Endodermal cell (in vitro differentiated cells): Measurements from ENCODE around the gene UBA5. TPM values are rescaled to one million over a fixed set of nuclear protein-coding genes. Genes with fewer than 3 reads are reported as not detected.

ENCODE experiments used
- DNase-seq: peaks from one replicate; pipeline ENCODE4 v3.0.0-alpha.2; 2017
- H3K27ac ChIP-seq: 2 replicates; pipeline ENCODE4 v1.5.1; 2013; ENCODE audit warnings: mild to moderate bottlenecking, low read depth, low read length, moderate library complexity
- H3K27me3 ChIP-seq: 2 replicates; pipeline ENCODE4 v1.6.1; 2013; ENCODE audit warnings: mild to moderate bottlenecking, low read length, moderate library complexity; ENCODE audit not compliant: insufficient read depth, control insufficient read depth, poor library complexity, severe bottlenecking
- H3K36me3 ChIP-seq: 2 replicates; pipeline ENCODE4 v1.7.0; 2013; ENCODE audit warnings: mild to moderate bottlenecking, low read length, moderate library complexity; ENCODE audit not compliant: control insufficient read depth, insufficient read depth
- H3K4me1 ChIP-seq: one replicate; pipeline ENCODE4 v1.7.0; 2013; ENCODE audit warnings: low read length; ENCODE audit not compliant: control insufficient read depth, insufficient read depth
- H3K4me3 ChIP-seq: 2 replicates; pipeline ENCODE4 v1.5.1; 2013; ENCODE audit warnings: mild to moderate bottlenecking, low read length, moderate library complexity
- H3K9ac ChIP-seq: 2 replicates; pipeline ENCODE4 v1.6.1; 2013; ENCODE audit warnings: mild to moderate bottlenecking, low read length, moderate library complexity; ENCODE audit not compliant: poor library complexity, severe bottlenecking; ENCODE audit errors: extremely low read depth
- H3K9me3 ChIP-seq: 2 replicates; pipeline ENCODE4 v1.6.1; 2013; ENCODE audit warnings: mild to moderate bottlenecking, low read length, moderate library complexity; ENCODE audit not compliant: control insufficient read depth
- H3K27ac Mint-ChIP-seq: 2 replicates; pipeline ENCODE4 v1.8.0; 2020; ENCODE audit warnings: mixed read lengths
- H3K27me3 Mint-ChIP-seq: 2 replicates; pipeline ENCODE4 v1.8.0; 2021; ENCODE audit warnings: mild to moderate bottlenecking, mixed read lengths; ENCODE audit not compliant: insufficient read depth
- H3K36me3 Mint-ChIP-seq: 2 replicates; pipeline ENCODE4 v1.8.0; 2020; ENCODE audit warnings: low read depth, mixed read lengths
- H3K4me1 Mint-ChIP-seq: 2 replicates; pipeline ENCODE4 v1.8.0; 2020; ENCODE audit warnings: mixed read lengths
- H3K4me3 Mint-ChIP-seq: 2 replicates; pipeline ENCODE4 v1.8.0; 2020; ENCODE audit warnings: mild to moderate bottlenecking, moderate library complexity, mixed read lengths
- H3K9me3 Mint-ChIP-seq: 2 replicates; pipeline ENCODE4 v1.8.0; 2020; ENCODE audit warnings: mild to moderate bottlenecking, mixed read lengths
- WGBS, 2 experiments: methylation state at CpG; one replicate each; pipeline versions ENCODE4 v1.1.5 to v1.1.7; 2013; ENCODE audit warnings: missing lambda C conversion rate in 2 of 2, mixed read lengths in 1 of 2; ENCODE audit not compliant: insufficient coverage in 1 of 2, insufficient read length in 1 of 2; 5-methylcytosine and 5-hydroxymethylcytosine counted together
- total RNA-seq, 2 donors: library from RNA; stranded (reverse); fragmentation: NEBNext Ultra II Directional in 1 of 2; extraction: Animal tissue kit (Norgen Biotek cat#: 25700) in 1 of 2; gene quantifications; 2 replicates in 1 of 2; 3 replicates in 1 of 2; pipeline ENCODE4 v1.2.1, GENCODE V29; 2021
- TF ChIP-seq, protein P1 (sequence below): fragments of 200-600 bp; sonication (generic); conservative IDR thresholded peaks from 2 replicates; pipeline ENCODE4 v1.5.0; 2021; ENCODE audit warnings: antibody characterized with exemption, mild to moderate bottlenecking

UBA5 gene
- total RNA-seq, 2 donors from 2014 or later: 46.1 to 58.4 TPM

DNA sequence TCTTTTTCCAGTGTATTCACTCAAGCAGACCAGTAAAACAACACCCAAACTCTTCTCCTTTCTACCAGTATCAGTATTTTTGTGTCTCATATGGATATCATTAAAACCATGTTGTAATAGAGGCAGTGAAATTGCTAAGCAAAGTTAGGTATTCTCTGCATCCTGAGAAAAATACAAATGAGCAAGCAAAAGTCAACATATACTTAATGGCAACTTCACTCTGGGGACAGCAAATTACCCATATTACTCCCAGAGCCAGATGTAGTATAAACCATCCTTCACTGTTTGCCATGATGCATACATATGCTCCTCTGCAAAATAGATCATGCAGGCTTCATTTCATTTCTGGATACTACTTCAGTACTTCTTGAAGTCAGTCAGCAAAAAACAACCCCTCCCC lies 22.1 kb downstream of the UBA5 start:
- no peaks in the 10 kb centered on the region for H3K9me3 Mint-ChIP-seq
- H3K27ac Mint-ChIP-seq: no peak overlapping the region
- Histone ChIP-seq H3K36me3 (peaks cover 82% of the 10 kb centered on the region), H3K9me3 (no peaks in the 10 kb centered on the region), H3K4me1 (no peaks in the 10 kb centered on the region), H3K27me3 (no peaks in the 10 kb centered on the region), H3K9ac (no peak overlapping the region), H3K27ac (no peak overlapping the region), H3K4me3 (no peak overlapping the region)
- H3K4me3 Mint-ChIP-seq: no peak overlapping the region
- TF ChIP-seq, protein P1, sequence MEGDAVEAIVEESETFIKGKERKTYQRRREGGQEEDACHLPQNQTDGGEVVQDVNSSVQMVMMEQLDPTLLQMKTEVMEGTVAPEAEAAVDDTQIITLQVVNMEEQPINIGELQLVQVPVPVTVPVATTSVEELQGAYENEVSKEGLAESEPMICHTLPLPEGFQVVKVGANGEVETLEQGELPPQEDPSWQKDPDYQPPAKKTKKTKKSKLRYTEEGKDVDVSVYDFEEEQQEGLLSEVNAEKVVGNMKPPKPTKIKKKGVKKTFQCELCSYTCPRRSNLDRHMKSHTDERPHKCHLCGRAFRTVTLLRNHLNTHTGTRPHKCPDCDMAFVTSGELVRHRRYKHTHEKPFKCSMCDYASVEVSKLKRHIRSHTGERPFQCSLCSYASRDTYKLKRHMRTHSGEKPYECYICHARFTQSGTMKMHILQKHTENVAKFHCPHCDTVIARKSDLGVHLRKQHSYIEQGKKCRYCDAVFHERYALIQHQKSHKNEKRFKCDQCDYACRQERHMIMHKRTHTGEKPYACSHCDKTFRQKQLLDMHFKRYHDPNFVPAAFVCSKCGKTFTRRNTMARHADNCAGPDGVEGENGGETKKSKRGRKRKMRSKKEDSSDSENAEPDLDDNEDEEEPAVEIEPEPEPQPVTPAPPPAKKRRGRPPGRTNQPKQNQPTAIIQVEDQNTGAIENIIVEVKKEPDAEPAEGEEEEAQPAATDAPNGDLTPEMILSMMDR: no peak
- H3K36me3 Mint-ChIP-seq: peaks cover 46% of the 10 kb centered on the region
- no peak for DNase-seq
- no peaks in the 10 kb centered on the region for H3K4me1 Mint-ChIP-seq
- no peaks in the 10 kb centered on the region for H3K27me3 Mint-ChIP-seq

DNA sequence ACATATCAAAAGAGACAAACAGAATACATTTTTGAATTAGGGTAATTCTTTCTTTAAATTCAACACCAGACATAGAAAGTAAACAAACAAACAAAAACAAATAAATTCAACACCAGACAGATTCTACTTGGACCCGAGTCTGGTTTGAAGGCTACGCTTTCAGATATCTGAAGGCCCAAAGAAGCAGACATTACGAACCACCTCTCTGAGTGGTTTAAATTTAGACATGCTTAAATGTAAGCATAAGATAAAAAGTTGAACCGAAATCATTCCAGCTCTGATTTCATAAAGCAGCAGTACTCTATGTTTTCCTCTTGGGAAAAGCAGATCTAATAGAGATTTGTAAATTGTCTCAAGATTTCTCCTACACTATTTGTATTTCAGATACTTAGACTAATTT lies 29.9 kb downstream of the UBA5 start:
- peaks cover 85% of the 10 kb centered on the region for H3K36me3 ChIP-seq

DNA sequence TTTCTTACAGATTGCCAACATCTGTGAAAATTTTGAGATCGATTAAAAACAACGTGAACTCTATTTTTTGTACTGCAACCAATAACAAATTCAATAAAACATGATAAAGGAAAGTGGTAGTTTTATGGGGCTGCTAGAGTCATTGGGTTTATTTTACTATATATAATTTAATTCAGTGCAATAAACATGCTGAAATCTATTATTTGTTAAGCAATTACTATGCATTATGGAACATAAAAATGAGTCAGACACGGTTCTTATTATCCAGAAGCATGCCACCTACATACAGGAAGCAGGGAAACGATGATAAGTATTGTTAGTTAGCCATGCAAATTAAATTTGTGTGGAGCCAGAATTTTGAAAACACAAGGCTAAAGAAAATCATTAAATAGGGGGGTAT lies 34.9 kb downstream of the UBA5 start:
- Histone ChIP-seq H3K9me3 (no peaks in the 10 kb centered on the region), H3K4me1 (no peaks in the 10 kb centered on the region), H3K9ac (no peak overlapping the region), H3K27me3 (no peaks in the 10 kb centered on the region), H3K4me3 (no peak overlapping the region), H3K36me3 (peaks cover 82% of the 10 kb centered on the region), H3K27ac (no peak overlapping the region)
- TF ChIP-seq, protein P1: no peak
- Mint-ChIP-seq H3K4me3 (no peak overlapping the region), H3K9me3 (no peaks in the 10 kb centered on the region), H3K4me1 (no peaks in the 10 kb centered on the region), H3K36me3 (peaks cover 41% of the 10 kb centered on the region), H3K27ac (no peak overlapping the region), H3K27me3 (no peaks in the 10 kb centered on the region)
- no peak for DNase-seq
- WGBS, 2 experiments: 76% methylated on average over 4 of the region's 4 CpGs; no CpG with 5 or more reads in 1 of the 2 experiments

More for the DNA sequence above, 29.9 kb downstream of the UBA5 start:
- WGBS, 2 experiments: 90 to 95% methylated on average over 4 of the region's 4 CpGs
- DNase-seq: no peak
- Histone ChIP-seq H3K9ac (no peak overlapping the region), H3K27me3 (no peaks in the 10 kb centered on the region), H3K9me3 (no peaks in the 10 kb centered on the region), H3K4me1 (no peaks in the 10 kb centered on the region), H3K4me3 (no peak overlapping the region), H3K27ac (no peak overlapping the region)
- H3K9me3 Mint-ChIP-seq: no peaks in the 10 kb centered on the region
- no peaks in the 10 kb centered on the region for H3K27me3 Mint-ChIP-seq
- no peak overlapping the region for H3K4me3 Mint-ChIP-seq
- H3K27ac Mint-ChIP-seq: no peak overlapping the region
- H3K4me1 Mint-ChIP-seq: no peaks in the 10 kb centered on the region
- TF ChIP-seq, protein P1: no peak
- H3K36me3 Mint-ChIP-seq: peaks cover 40% of the 10 kb centered on the region
